GM20000 (cell line): Measurements from ENCODE around the gene PFN2.
A peak's percentile ranks its signal among the peaks of the same experiment; 100 is the strongest.

Experiments used
- DNase-seq: peaks from one replicate; pipeline ENCODE4 v3.0.0; 2012; ENCODE audit warnings: low spot score
- CTCF ChIP-seq: IDR thresholded peaks from 2 replicates; pipeline ENCODE4 v1.5.1; 2012; ENCODE audit warnings: mild to moderate bottlenecking, control low read depth; ENCODE audit errors: extremely low read depth, missing control alignments

Gene PFN2

GRCh38 chr3:149936812-149937230 lies 33.9 kb downstream of the PFN2 start:
- peak; percentile 75 for TF ChIP-seq CTCF
- DNase-seq, result peak; percentile 24

GRCh38 chr3:149934524-149934923 lies 36.2 kb downstream of the PFN2 start:
- no peak for DNase-seq
- no peak for TF ChIP-seq CTCF

- DNase-seq, result no peak
- TF ChIP-seq CTCF, result no peak
Measured at GRCh38 chr3:149933858-149934257, 36.8 kb downstream of the PFN2 start.

- TF ChIP-seq CTCF, result no peak
- no peak for DNase-seq
Measured at GRCh38 chr3:149933008-149933407, 37.7 kb downstream of the PFN2 start.

- DNase-seq, result no peak
- TF ChIP-seq CTCF, result no peak
Measured at GRCh38 chr3:149920119-149920518, 50.6 kb downstream of the PFN2 start.

- no peak for DNase-seq
- TF ChIP-seq CTCF, result no peak
Measured at GRCh38 chr3:149919509-149919908, 51.2 kb downstream of the PFN2 start.

GRCh38 chr3:149917124-149917667 lies 53.5 kb downstream of the PFN2 start:
- no peak for DNase-seq
- no peak for TF ChIP-seq CTCF
